Neural cell (in vitro differentiated cells): Measurements from ENCODE around the gene LUM. TPM values are rescaled to one million over a fixed set of nuclear protein-coding genes. Genes with fewer than 3 reads are reported as not detected.

ENCODE experiments used
- H2AFZ ChIP-seq: fragments of 200-600, 300-800 bp; sonication (generic), shearing (Covaris generic); 2 replicates; pipeline ENCODE4 v1.6.0; 2014; ENCODE audit warnings: low read depth, mild to moderate bottlenecking, antibody characterized with exemption, low read length, moderate library complexity
- H3F3A ChIP-seq: fragments of 200-600 bp; shearing (Covaris generic); 2 replicates; pipeline ENCODE4 v1.6.1; 2016; ENCODE audit warnings: mild to moderate bottlenecking, moderate library complexity, mixed read lengths, antibody characterized with exemption, low read length; ENCODE audit not compliant: insufficient read depth, poor library complexity, severe bottlenecking
- H3K27ac ChIP-seq: fragments of 200-600, 300-800 bp; sonication (generic), shearing (Covaris generic); 2 replicates; pipeline ENCODE4 v1.5.1; 2014; ENCODE audit warnings: mild to moderate bottlenecking, low read length, moderate library complexity
- H3K27me3 ChIP-seq: fragments of 300-800, 200-600 bp; sonication (generic), shearing (Covaris generic); 2 replicates; pipeline ENCODE4 v1.6.0; 2014; ENCODE audit warnings: mild to moderate bottlenecking, low read depth, low read length, moderate library complexity; ENCODE audit not compliant: insufficient read depth
- H3K36me3 ChIP-seq: fragments of 300-800, 200-600 bp; sonication (generic), shearing (Covaris generic); 2 replicates; pipeline ENCODE4 v1.5.1; 2014; ENCODE audit warnings: mild to moderate bottlenecking, antibody characterized with exemption, low read length, moderate library complexity; ENCODE audit not compliant: insufficient read depth
- H3K4me2 ChIP-seq: fragments of 300-800, 200-600 bp; sonication (generic), shearing (Covaris generic); 2 replicates; pipeline ENCODE4 v1.6.0; 2014; ENCODE audit warnings: mild to moderate bottlenecking, low read length
- H3K4me3 ChIP-seq: fragments of 300-800, 200-600 bp; sonication (generic), shearing (Covaris generic); 2 replicates; pipeline ENCODE4 v1.5.1; 2014; ENCODE audit warnings: mild to moderate bottlenecking, low read length, moderate library complexity
- H3K79me2 ChIP-seq: fragments of 200-600 bp; shearing (Covaris generic); replicated peaks from 2 replicates; pipeline ENCODE4 v1.6.0; 2014; ENCODE audit warnings: mild to moderate bottlenecking, low read length, moderate library complexity; ENCODE audit not compliant: insufficient read depth
- H3K9ac ChIP-seq: fragments of 300-800, 200-600 bp; sonication (generic), shearing (Covaris generic); 2 replicates; pipeline ENCODE4 v1.6.1; 2016; ENCODE audit warnings: mild to moderate bottlenecking, low read length, mixed read lengths
- H3K9me2 ChIP-seq: fragments of 200-600 bp; shearing (Covaris generic); 2 replicates; pipeline ENCODE4 v1.6.1; 2016; ENCODE audit warnings: mild to moderate bottlenecking, low read length, mixed read lengths; ENCODE audit not compliant: insufficient read depth
- H3K9me3 ChIP-seq: fragments of 200-600, 300-800 bp; sonication (generic), shearing (Covaris generic); 2 replicates; pipeline ENCODE4 v1.6.1; 2016; ENCODE audit warnings: mild to moderate bottlenecking, mixed run types, low read length, moderate library complexity, mixed read lengths
- H4K20me1 ChIP-seq: fragments of 200-600 bp; shearing (Covaris generic); 2 replicates; pipeline ENCODE4 v1.6.1; 2016; ENCODE audit warnings: mild to moderate bottlenecking, mixed run types; ENCODE audit not compliant: insufficient read depth
- CTCF ChIP-seq: fragments of 450-650 bp; IDR thresholded peaks from 2 replicates; pipeline ENCODE4 v1.5.1; 2014; ENCODE audit warnings: antibody characterized with exemption, mild to moderate bottlenecking, moderate library complexity; ENCODE audit not compliant: poor library complexity, severe bottlenecking
- EP300 ChIP-seq: fragments of 450-650 bp; conservative IDR thresholded peaks from 2 replicates; pipeline ENCODE4 v1.6.1; 2014; ENCODE audit warnings: antibody characterized with exemption, mild to moderate bottlenecking, moderate library complexity; ENCODE audit not compliant: poor library complexity, severe bottlenecking
- EZH2 ChIP-seq: fragments of 200-600, 300-800 bp; shearing (Covaris generic), sonication (generic); IDR thresholded peaks from 2 replicates; pipeline ENCODE4 v1.6.1; 2014; ENCODE audit warnings: antibody characterized with exemption, low read length, borderline replicate concordance, mild to moderate bottlenecking; ENCODE audit not compliant: insufficient read depth, poor library complexity, severe bottlenecking
- MXI1 ChIP-seq: fragments of 450-650 bp; conservative IDR thresholded peaks from 2 replicates; pipeline ENCODE4 v1.6.1; 2014; ENCODE audit warnings: antibody characterized with exemption, mild to moderate bottlenecking; ENCODE audit not compliant: poor library complexity, severe bottlenecking
- POLR2AphosphoS5 ChIP-seq: IDR thresholded peaks from 2 replicates; pipeline ENCODE4 v1.6.1; 2012
- RAD21 ChIP-seq: fragments of 450-650 bp; conservative IDR thresholded peaks from 2 replicates; pipeline ENCODE4 v1.6.1; 2014; ENCODE audit warnings: antibody characterized with exemption, mild to moderate bottlenecking, moderate library complexity
- REST ChIP-seq: IDR thresholded peaks from 2 replicates; pipeline ENCODE4 v1.6.1; 2012; ENCODE audit warnings: borderline replicate concordance
- SMC3 ChIP-seq: fragments of 450-650 bp; conservative IDR thresholded peaks from 2 replicates; pipeline ENCODE4 v1.6.1; 2014; ENCODE audit warnings: antibody characterized with exemption, mild to moderate bottlenecking, moderate library complexity; ENCODE audit not compliant: poor library complexity
- TAF1 ChIP-seq: IDR thresholded peaks from 2 replicates; pipeline ENCODE4 v1.6.1; 2012; ENCODE audit warnings: low read depth
- polyA plus RNA-seq: library from polyadenylated mRNA; depleted of rRNA; stranded (reverse); fragments of >200 nt; gene quantifications from 2 replicates; pipeline ENCODE4 v1.2.3, GENCODE V29; 2014

The LUM gene
- polyA plus RNA-seq, 1 donor from 2014 or later: 0.89 TPM

DNA sequence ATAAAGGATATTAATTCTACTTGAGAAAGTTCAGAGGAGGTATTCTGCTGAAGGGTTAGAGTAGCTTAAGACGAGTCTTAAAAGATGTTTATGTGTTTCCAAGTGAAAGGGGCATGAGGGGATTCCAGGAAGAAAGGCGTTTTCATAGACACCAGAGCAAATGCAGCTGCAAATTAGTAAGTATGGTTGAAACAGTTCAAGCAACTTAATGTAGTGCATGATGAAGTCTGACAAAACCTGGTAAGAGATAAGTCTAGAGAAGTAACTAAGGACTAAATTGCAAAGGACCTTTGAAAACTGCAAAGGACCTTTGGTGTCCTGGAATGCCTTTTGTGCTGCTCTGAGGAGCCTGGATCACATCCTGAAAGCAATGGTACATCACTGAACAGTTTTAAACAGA lies 11.5 kb downstream of the LUM start:
- H3K4me3 ChIP-seq: no peak overlapping the region
- H3K4me2 ChIP-seq: no peak overlapping the region
- H2AFZ ChIP-seq: no peak overlapping the region
- TF ChIP-seq EP300 (no peak), REST (no peak), SMC3 (no peak)
- no peak overlapping the region for H3K27ac ChIP-seq
- no peaks in the 10 kb centered on the region for H3K27me3 ChIP-seq
- no peaks in the 10 kb centered on the region for H3K36me3 ChIP-seq
- peaks cover 3% of the 10 kb centered on the region for H3K9me3 ChIP-seq
- H3F3A ChIP-seq: no peaks in the 10 kb centered on the region
- no peaks in the 10 kb centered on the region for H4K20me1 ChIP-seq
- no peak overlapping the region for H3K9ac ChIP-seq
- no peaks in the 10 kb centered on the region for H3K9me2 ChIP-seq
- no peaks in the 10 kb centered on the region for H3K79me2 ChIP-seq

GRCh38 chr12:91099341-91099740 lies 12.0 kb downstream of the LUM start:
- Histone ChIP-seq H3K9me2 (no peaks in the 10 kb centered on the region), H3K9ac (no peak overlapping the region), H3K9me3 (peaks cover 3% of the 10 kb centered on the region), H3K27ac (no peak overlapping the region), H3K79me2 (no peaks in the 10 kb centered on the region), H3K4me3 (no peak overlapping the region), H2AFZ (no peak overlapping the region), H3K36me3 (no peaks in the 10 kb centered on the region), H4K20me1 (no peaks in the 10 kb centered on the region), H3K27me3 (no peaks in the 10 kb centered on the region), H3F3A (no peaks in the 10 kb centered on the region), H3K4me2 (no peak overlapping the region)
- no peak for TF ChIP-seq SMC3
- no peak for TF ChIP-seq REST
- no peak for TF ChIP-seq EZH2
- no peak for TF ChIP-seq TAF1
- TF ChIP-seq RAD21: no peak
- no peak for TF ChIP-seq MXI1
- no peak for TF ChIP-seq CTCF
- TF ChIP-seq POLR2AphosphoS5: no peak
- no peak for TF ChIP-seq EP300
